Neural progenitor cell (in vitro differentiated cells): ENCODE measurements around the gene CBFA2T3. TPM values are rescaled to one million over a fixed set of nuclear protein-coding genes. Genes with fewer than 3 reads are reported as not detected.

ENCODE experiments used
- DNase-seq: peaks from one replicate; pipeline ENCODE4 v3.0.0-alpha.2; 2016; ENCODE audit warnings: low spot score
- H2AFZ ChIP-seq: fragments of 200-600 bp; sonication (generic); replicated peaks from 2 replicates; pipeline ENCODE4 v1.6.1; 2016; ENCODE audit warnings: antibody characterized with exemption
- H3F3A ChIP-seq: fragments of 200-600 bp; sonication (generic); 2 replicates; pipeline ENCODE4 v1.6.1; 2016; ENCODE audit warnings: antibody characterized with exemption, low read depth
- H3K27ac ChIP-seq: fragments of 200-600 bp; sonication (generic); 2 replicates; pipeline ENCODE4 v1.5.1; 2016; ENCODE audit warnings: mild to moderate bottlenecking
- H3K27me3 ChIP-seq: fragments of 200-600 bp; sonication (generic); 2 replicates; pipeline ENCODE4 v1.6.1; 2016; ENCODE audit warnings: mild to moderate bottlenecking, moderate library complexity
- H3K36me3 ChIP-seq: fragments of 200-600 bp; sonication (generic); 2 replicates; pipeline ENCODE4 v1.5.1; 2016
- H3K4me1 ChIP-seq: fragments of 200-600 bp; sonication (generic); 2 replicates; pipeline ENCODE4 v1.6.1; 2016; ENCODE audit warnings: mixed run types
- H3K4me2 ChIP-seq: fragments of 200-600 bp; sonication (generic); 2 replicates; pipeline ENCODE4 v1.6.1; 2016
- H3K4me3 ChIP-seq: fragments of 200-600 bp; sonication (generic); 2 replicates; pipeline ENCODE4 v1.5.1; 2016
- H3K79me2 ChIP-seq: fragments of 200-600 bp; sonication (generic); 2 replicates; pipeline ENCODE4 v1.6.1; 2016; ENCODE audit warnings: low read depth
- H3K9ac ChIP-seq: fragments of 200-600 bp; sonication (generic); 2 replicates; pipeline ENCODE4 v1.6.1; 2016
- H3K9me3 ChIP-seq: fragments of 200-600 bp; sonication (generic); 2 replicates; pipeline ENCODE4 v1.5.1; 2016; ENCODE audit warnings: low read depth
- H4K20me1 ChIP-seq: fragments of 200-600 bp; sonication (generic); 2 replicates; pipeline ENCODE4 v1.6.1; 2016; ENCODE audit warnings: low read depth
- H3K27ac Mint-ChIP-seq: 3 replicates; pipeline ENCODE4 v1.8.0; 2021; ENCODE audit warnings: mixed read lengths
- H3K27me3 Mint-ChIP-seq: 2 replicates; pipeline ENCODE4 v1.8.0; 2022; ENCODE audit warnings: low read depth, mild to moderate bottlenecking, inconsistent platforms, moderate library complexity, mixed read lengths; ENCODE audit not compliant: insufficient read depth
- H3K36me3 Mint-ChIP-seq: 3 replicates; pipeline ENCODE4 v1.8.0; 2021; ENCODE audit warnings: mixed read lengths
- H3K4me1 Mint-ChIP-seq: 3 replicates; pipeline ENCODE4 v1.8.0; 2021; ENCODE audit warnings: mixed read lengths
- H3K4me3 Mint-ChIP-seq: 3 replicates; pipeline ENCODE4 v1.8.0; 2021; ENCODE audit warnings: mild to moderate bottlenecking, moderate library complexity, mixed read lengths
- H3K9me3 Mint-ChIP-seq: 3 replicates; pipeline ENCODE4 v1.8.0; 2020; ENCODE audit warnings: mixed read lengths
- EZH2 ChIP-seq: fragments of 200-600 bp; sonication (generic); IDR thresholded peaks from 2 replicates; pipeline ENCODE4 v1.6.1; 2017; ENCODE audit warnings: antibody characterized with exemption, mild to moderate bottlenecking, moderate library complexity
- EZH2phosphoT487 ChIP-seq: fragments of 200-600 bp; sonication (generic); IDR thresholded peaks from 2 replicates; pipeline ENCODE4 v1.6.1; 2017; ENCODE audit warnings: antibody characterized with exemption
- total RNA-seq: library from RNA; depleted of rRNA; stranded (reverse); fragments of >200 nt; gene quantifications from 2 replicates; pipeline ENCODE4 v1.2.3, GENCODE V29; 2015; ENCODE audit warnings: low replicate concordance
- TF ChIP-seq, protein P1 (sequence below): fragments of 200-600 bp; sonication (generic); IDR thresholded peaks from 2 replicates; pipeline ENCODE4 v1.5.1; 2017; ENCODE audit warnings: antibody characterized with exemption, mild to moderate bottlenecking

Gene CBFA2T3
- total RNA-seq, 1 donor from 2014 or later: 0.22 TPM

DNA sequence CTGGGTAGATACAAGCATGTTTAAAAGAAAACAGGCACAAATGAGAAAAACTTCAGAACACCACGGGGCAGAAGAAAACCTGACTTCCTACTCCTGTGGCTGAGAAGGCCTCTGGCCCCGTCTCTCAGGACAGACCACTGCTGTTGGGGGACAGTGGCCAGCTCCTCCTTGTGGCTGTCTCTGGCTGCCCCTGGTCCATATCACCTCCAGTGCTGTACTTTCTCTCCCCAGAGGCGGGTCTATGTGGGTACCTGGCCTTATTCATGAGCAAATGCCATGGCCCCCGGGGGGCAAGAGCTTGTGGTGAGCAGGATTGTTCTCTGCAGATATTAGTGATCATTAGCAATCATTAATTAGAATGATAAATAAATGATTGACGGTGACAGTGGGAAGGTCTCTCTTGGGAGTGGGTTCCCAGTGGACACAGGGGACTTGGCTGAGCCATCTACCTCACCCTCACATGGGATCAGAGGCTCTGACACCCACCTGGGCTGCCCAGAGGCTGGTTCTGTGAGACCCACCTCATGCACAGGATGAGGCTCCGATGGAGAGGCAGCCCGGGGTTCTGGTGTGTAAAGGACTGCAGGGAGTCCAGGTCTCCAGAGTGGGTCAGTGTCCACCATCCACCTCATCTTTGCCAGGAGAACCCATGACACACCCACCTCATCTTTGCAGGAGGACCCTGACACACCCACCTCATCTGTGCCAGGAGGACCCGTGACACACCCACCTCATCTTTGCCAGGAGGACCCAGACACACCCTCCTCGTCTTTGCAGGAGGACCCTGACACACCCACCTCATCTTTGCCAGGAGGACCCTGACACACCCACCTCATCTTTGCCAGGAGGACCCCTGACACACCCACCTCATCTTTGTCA lies 30.6 kb upstream of the CBFA2T3 start:
- no peak for DNase-seq
- Histone ChIP-seq H3K36me3 (no peaks in the 10 kb centered on the region), H3K9ac (no peak overlapping the region), H3F3A (no peaks in the 10 kb centered on the region), H2AFZ (no peak overlapping the region), H4K20me1 (no peaks in the 10 kb centered on the region), H3K79me2 (no peaks in the 10 kb centered on the region), H3K4me2 (no peak overlapping the region), H3K9me3 (no peaks in the 10 kb centered on the region), H3K4me1 (peaks cover 2% of the 10 kb centered on the region), H3K4me3 (no peak overlapping the region), H3K27ac (no peak overlapping the region), H3K27me3 (peaks cover 9% of the 10 kb centered on the region)
- TF ChIP-seq EZH2 (no peak), EZH2phosphoT487 (no peak)
- TF ChIP-seq, protein P1, sequence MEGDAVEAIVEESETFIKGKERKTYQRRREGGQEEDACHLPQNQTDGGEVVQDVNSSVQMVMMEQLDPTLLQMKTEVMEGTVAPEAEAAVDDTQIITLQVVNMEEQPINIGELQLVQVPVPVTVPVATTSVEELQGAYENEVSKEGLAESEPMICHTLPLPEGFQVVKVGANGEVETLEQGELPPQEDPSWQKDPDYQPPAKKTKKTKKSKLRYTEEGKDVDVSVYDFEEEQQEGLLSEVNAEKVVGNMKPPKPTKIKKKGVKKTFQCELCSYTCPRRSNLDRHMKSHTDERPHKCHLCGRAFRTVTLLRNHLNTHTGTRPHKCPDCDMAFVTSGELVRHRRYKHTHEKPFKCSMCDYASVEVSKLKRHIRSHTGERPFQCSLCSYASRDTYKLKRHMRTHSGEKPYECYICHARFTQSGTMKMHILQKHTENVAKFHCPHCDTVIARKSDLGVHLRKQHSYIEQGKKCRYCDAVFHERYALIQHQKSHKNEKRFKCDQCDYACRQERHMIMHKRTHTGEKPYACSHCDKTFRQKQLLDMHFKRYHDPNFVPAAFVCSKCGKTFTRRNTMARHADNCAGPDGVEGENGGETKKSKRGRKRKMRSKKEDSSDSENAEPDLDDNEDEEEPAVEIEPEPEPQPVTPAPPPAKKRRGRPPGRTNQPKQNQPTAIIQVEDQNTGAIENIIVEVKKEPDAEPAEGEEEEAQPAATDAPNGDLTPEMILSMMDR: no peak
- H3K9me3 Mint-ChIP-seq: peaks cover 6% of the 10 kb centered on the region
- H3K36me3 Mint-ChIP-seq: no peaks in the 10 kb centered on the region
- H3K27ac Mint-ChIP-seq: no peak overlapping the region
- H3K4me1 Mint-ChIP-seq: no peaks in the 10 kb centered on the region
- no peak overlapping the region for H3K4me3 Mint-ChIP-seq
- peaks cover 18% of the 10 kb centered on the region for H3K27me3 Mint-ChIP-seq

DNA sequence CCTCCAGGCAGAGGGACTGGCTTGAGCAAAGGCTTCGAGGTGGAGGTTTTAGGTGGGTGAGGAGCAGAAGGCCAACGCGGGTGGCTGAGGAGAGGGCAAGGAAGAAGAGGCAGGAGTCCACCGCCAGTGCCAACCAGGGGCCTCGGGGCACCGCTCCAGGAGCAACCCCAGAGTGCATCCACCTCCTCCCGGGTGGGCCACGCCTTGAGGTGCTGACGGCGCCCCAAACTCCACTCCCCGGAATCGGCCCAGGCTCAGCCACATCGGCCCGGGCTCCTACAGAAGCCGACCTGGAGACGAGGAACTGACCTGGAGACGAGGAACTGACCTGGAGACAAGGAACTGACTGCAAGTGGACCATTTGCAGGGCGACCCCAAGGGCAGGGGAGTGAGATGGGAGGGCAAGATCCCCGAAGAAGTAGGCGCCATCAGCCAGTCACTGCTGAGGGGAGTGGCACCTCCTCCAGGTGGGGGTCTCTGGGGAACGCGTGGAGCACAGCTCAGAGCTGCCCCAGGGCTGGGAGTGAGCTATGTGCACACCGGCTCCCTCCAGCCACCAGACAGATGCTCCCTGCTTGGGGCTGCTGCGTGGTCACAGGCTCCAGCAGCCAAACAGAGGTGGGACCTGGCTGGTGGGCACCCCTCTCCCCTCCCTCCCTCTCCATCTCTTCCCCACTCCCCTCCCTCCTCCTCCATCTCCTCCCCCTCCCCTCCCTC lies 29.2 kb upstream of the CBFA2T3 start:
- Histone ChIP-seq H2AFZ (no peak overlapping the region), H3K4me2 (no peak overlapping the region), H3K4me1 (peaks cover 2% of the 10 kb centered on the region), H3K9ac (no peak overlapping the region), H3F3A (no peaks in the 10 kb centered on the region), H3K36me3 (no peaks in the 10 kb centered on the region), H3K79me2 (no peaks in the 10 kb centered on the region), H3K27me3 (peaks cover 17% of the 10 kb centered on the region), H3K27ac (no peak overlapping the region), H3K4me3 (no peak overlapping the region), H3K9me3 (no peaks in the 10 kb centered on the region), H4K20me1 (no peaks in the 10 kb centered on the region)
- Mint-ChIP-seq H3K4me1 (peaks cover 2% of the 10 kb centered on the region), H3K36me3 (no peaks in the 10 kb centered on the region), H3K9me3 (peaks cover 9% of the 10 kb centered on the region), H3K27ac (no peak overlapping the region), H3K4me3 (no peak overlapping the region), H3K27me3 (peaks cover 20% of the 10 kb centered on the region)
- TF ChIP-seq EZH2phosphoT487: no peak
- TF ChIP-seq EZH2: no peak
- TF ChIP-seq, protein P1: no peak
- no peak for DNase-seq

DNA sequence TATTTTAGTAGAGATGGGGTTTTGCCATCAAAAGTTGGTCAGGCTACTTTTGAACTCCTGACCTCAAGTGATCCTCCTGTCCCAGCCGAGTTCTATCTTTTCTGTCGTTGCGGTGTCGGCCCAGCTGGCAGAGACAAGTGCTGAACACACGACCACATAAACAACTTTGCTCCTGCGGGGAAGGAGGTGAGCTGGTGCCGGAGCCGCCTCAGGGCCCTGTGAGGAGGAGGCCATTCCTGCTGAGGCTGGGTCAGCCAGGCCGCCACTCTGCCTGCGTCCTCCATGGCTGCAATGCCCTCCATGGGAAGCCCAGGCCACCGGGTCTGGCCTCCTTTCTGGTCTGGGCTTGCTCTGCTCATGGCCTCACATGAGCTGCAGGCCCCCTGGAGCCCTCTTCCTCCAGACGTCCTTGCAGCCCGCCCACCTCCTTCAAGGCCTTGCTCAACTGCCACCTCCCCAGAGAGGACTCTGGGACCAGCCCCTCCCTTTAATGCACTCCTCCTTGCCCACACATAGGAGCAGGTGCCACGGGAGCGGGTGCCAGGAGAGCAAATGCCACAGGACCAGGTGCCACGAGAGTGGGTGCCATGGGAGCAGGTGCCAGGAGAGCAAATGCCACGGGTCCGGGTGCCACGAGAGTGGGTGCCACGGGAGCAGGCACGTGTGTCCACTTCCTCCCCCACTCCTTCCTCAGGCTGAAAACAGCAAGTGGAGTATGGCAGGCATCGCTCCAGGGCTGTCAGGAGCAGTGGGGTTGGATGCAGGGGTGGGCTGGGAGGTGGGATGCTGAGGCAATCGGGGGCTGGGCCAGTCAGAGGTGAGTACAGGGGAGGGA lies 28.4 kb upstream of the CBFA2T3 start:
- no peak for TF ChIP-seq EZH2phosphoT487
- TF ChIP-seq, protein P1: no peak
- no peak for TF ChIP-seq EZH2

More for the DNA sequence above, 28.4 kb upstream of the CBFA2T3 start:
- H3K27ac ChIP-seq: no peak overlapping the region
- no peak overlapping the region for H2AFZ ChIP-seq
- H3K4me2 ChIP-seq: no peak overlapping the region
- no peak overlapping the region for H3K9ac ChIP-seq
- no peaks in the 10 kb centered on the region for H3K9me3 ChIP-seq
- H3K27me3 ChIP-seq: peaks cover 25% of the 10 kb centered on the region
- H3F3A ChIP-seq: no peaks in the 10 kb centered on the region
- peaks cover 2% of the 10 kb centered on the region for H3K4me1 ChIP-seq
- peaks cover 22% of the 10 kb centered on the region for H3K27me3 Mint-ChIP-seq
- H3K9me3 Mint-ChIP-seq: peaks cover 15% of the 10 kb centered on the region
- no peak overlapping the region for H3K4me3 Mint-ChIP-seq
- H3K4me3 ChIP-seq: no peak overlapping the region
- H3K4me1 Mint-ChIP-seq: peaks cover 2% of the 10 kb centered on the region
- no peaks in the 10 kb centered on the region for H3K36me3 ChIP-seq
- H3K79me2 ChIP-seq: no peaks in the 10 kb centered on the region
- H3K27ac Mint-ChIP-seq: no peak overlapping the region
- H4K20me1 ChIP-seq: no peaks in the 10 kb centered on the region
- H3K36me3 Mint-ChIP-seq: no peaks in the 10 kb centered on the region
- no peak for DNase-seq
